Measurements from ENCODE around the gene ZXDB.

DNA sequence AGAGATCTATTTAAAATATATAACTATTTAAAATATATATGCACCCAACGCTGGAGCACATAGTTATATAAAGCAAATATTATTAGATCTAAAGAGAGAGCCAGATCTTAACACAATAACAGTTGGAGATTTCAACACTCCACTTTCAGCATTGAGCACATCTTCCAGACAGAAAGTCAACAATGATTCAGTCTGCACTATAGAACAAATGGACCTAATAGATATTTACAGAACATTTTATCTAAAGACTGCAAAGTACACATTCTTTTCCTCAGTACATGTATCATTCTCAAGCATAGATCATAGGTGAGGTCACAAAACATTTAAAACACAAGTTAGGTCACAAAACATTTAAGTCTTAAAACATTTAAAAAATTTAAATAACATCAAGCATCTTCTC, 51.9 kb downstream of the ZXDB start:
- no peak for TF ChIP-seq EZH2 (IDR thresholded peaks at IDR 0.05; ENCODE audit: insufficient read depth, poor library complexity, severe bottlenecking)
- no peak for TF ChIP-seq EZH2phosphoT487 (IDR thresholded peaks at IDR 0.05; ENCODE audit: insufficient read depth, low read depth)
